Neural cell (in vitro differentiated cells): ENCODE results near the gene LANCL3. TPM values are rescaled to one million over a fixed set of nuclear protein-coding genes. Genes with fewer than 3 reads are reported as not detected.

Experiments used
- H2AFZ ChIP-seq: fragments of 200-600, 300-800 bp; sonication (generic), shearing (Covaris generic); 2 replicates; pipeline ENCODE4 v1.6.0; 2014; ENCODE audit warnings: low read depth, mild to moderate bottlenecking, antibody characterized with exemption, low read length, moderate library complexity
- H3F3A ChIP-seq: fragments of 200-600 bp; shearing (Covaris generic); 2 replicates; pipeline ENCODE4 v1.6.1; 2016; ENCODE audit warnings: mild to moderate bottlenecking, moderate library complexity, mixed read lengths, antibody characterized with exemption, low read length; ENCODE audit not compliant: insufficient read depth, poor library complexity, severe bottlenecking
- H3K27ac ChIP-seq: fragments of 200-600, 300-800 bp; sonication (generic), shearing (Covaris generic); 2 replicates; pipeline ENCODE4 v1.5.1; 2014; ENCODE audit warnings: mild to moderate bottlenecking, low read length, moderate library complexity
- H3K27me3 ChIP-seq: fragments of 300-800, 200-600 bp; sonication (generic), shearing (Covaris generic); 2 replicates; pipeline ENCODE4 v1.6.0; 2014; ENCODE audit warnings: mild to moderate bottlenecking, low read depth, low read length, moderate library complexity; ENCODE audit not compliant: insufficient read depth
- H3K36me3 ChIP-seq: fragments of 300-800, 200-600 bp; sonication (generic), shearing (Covaris generic); 2 replicates; pipeline ENCODE4 v1.5.1; 2014; ENCODE audit warnings: mild to moderate bottlenecking, antibody characterized with exemption, low read length, moderate library complexity; ENCODE audit not compliant: insufficient read depth
- H3K4me2 ChIP-seq: fragments of 300-800, 200-600 bp; sonication (generic), shearing (Covaris generic); 2 replicates; pipeline ENCODE4 v1.6.0; 2014; ENCODE audit warnings: mild to moderate bottlenecking, low read length
- H3K4me3 ChIP-seq: fragments of 300-800, 200-600 bp; sonication (generic), shearing (Covaris generic); 2 replicates; pipeline ENCODE4 v1.5.1; 2014; ENCODE audit warnings: mild to moderate bottlenecking, low read length, moderate library complexity
- H3K79me2 ChIP-seq: fragments of 200-600 bp; shearing (Covaris generic); replicated peaks from 2 replicates; pipeline ENCODE4 v1.6.0; 2014; ENCODE audit warnings: mild to moderate bottlenecking, low read length, moderate library complexity; ENCODE audit not compliant: insufficient read depth
- H3K9ac ChIP-seq: fragments of 300-800, 200-600 bp; sonication (generic), shearing (Covaris generic); 2 replicates; pipeline ENCODE4 v1.6.1; 2016; ENCODE audit warnings: mild to moderate bottlenecking, low read length, mixed read lengths
- H3K9me2 ChIP-seq: fragments of 200-600 bp; shearing (Covaris generic); 2 replicates; pipeline ENCODE4 v1.6.1; 2016; ENCODE audit warnings: mild to moderate bottlenecking, low read length, mixed read lengths; ENCODE audit not compliant: insufficient read depth
- H3K9me3 ChIP-seq: fragments of 200-600, 300-800 bp; sonication (generic), shearing (Covaris generic); 2 replicates; pipeline ENCODE4 v1.6.1; 2016; ENCODE audit warnings: mild to moderate bottlenecking, mixed run types, low read length, moderate library complexity, mixed read lengths
- H4K20me1 ChIP-seq: fragments of 200-600 bp; shearing (Covaris generic); 2 replicates; pipeline ENCODE4 v1.6.1; 2016; ENCODE audit warnings: mild to moderate bottlenecking, mixed run types; ENCODE audit not compliant: insufficient read depth
- CTCF ChIP-seq: fragments of 450-650 bp; IDR thresholded peaks from 2 replicates; pipeline ENCODE4 v1.5.1; 2014; ENCODE audit warnings: antibody characterized with exemption, mild to moderate bottlenecking, moderate library complexity; ENCODE audit not compliant: poor library complexity, severe bottlenecking
- EP300 ChIP-seq: fragments of 450-650 bp; conservative IDR thresholded peaks from 2 replicates; pipeline ENCODE4 v1.6.1; 2014; ENCODE audit warnings: antibody characterized with exemption, mild to moderate bottlenecking, moderate library complexity; ENCODE audit not compliant: poor library complexity, severe bottlenecking
- EZH2 ChIP-seq: fragments of 200-600, 300-800 bp; shearing (Covaris generic), sonication (generic); IDR thresholded peaks from 2 replicates; pipeline ENCODE4 v1.6.1; 2014; ENCODE audit warnings: antibody characterized with exemption, low read length, borderline replicate concordance, mild to moderate bottlenecking; ENCODE audit not compliant: insufficient read depth, poor library complexity, severe bottlenecking
- MXI1 ChIP-seq: fragments of 450-650 bp; conservative IDR thresholded peaks from 2 replicates; pipeline ENCODE4 v1.6.1; 2014; ENCODE audit warnings: antibody characterized with exemption, mild to moderate bottlenecking; ENCODE audit not compliant: poor library complexity, severe bottlenecking
- POLR2AphosphoS5 ChIP-seq: IDR thresholded peaks from 2 replicates; pipeline ENCODE4 v1.6.1; 2012
- RAD21 ChIP-seq: fragments of 450-650 bp; conservative IDR thresholded peaks from 2 replicates; pipeline ENCODE4 v1.6.1; 2014; ENCODE audit warnings: antibody characterized with exemption, mild to moderate bottlenecking, moderate library complexity
- REST ChIP-seq: IDR thresholded peaks from 2 replicates; pipeline ENCODE4 v1.6.1; 2012; ENCODE audit warnings: borderline replicate concordance
- SMC3 ChIP-seq: fragments of 450-650 bp; conservative IDR thresholded peaks from 2 replicates; pipeline ENCODE4 v1.6.1; 2014; ENCODE audit warnings: antibody characterized with exemption, mild to moderate bottlenecking, moderate library complexity; ENCODE audit not compliant: poor library complexity
- TAF1 ChIP-seq: IDR thresholded peaks from 2 replicates; pipeline ENCODE4 v1.6.1; 2012; ENCODE audit warnings: low read depth
- polyA plus RNA-seq: library from polyadenylated mRNA; depleted of rRNA; stranded (reverse); fragments of >200 nt; gene quantifications from 2 replicates; pipeline ENCODE4 v1.2.3, GENCODE V29; 2014

Gene LANCL3
- polyA plus RNA-seq, 1 donor from 2014 or later = 0.35 TPM

DNA sequence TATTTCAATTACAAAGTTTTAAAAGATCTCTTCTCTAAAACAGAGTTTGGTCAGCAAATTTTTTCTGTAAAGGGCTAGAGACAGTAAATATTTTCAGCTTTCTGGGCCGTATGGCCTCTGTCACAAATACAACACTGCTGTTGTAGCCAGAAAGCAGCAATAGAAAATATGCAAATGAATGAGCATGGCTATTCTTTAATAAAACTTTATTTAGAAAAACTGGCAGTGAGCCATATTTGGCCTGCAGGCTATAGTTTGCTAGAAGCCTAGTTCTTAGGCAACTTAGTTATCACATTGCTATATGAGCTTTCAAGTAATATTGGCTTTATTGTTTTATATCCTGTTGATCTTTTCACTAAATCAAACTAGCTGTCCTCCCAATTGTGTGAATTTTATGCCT, 87.6 kb downstream of the LANCL3 start:
- Histone ChIP-seq H3K9me3 (no peaks in the 10 kb centered on the region), H3K27ac (no peak overlapping the region), H2AFZ (no peak overlapping the region), H3K27me3 (no peaks in the 10 kb centered on the region), H4K20me1 (no peaks in the 10 kb centered on the region), H3F3A (no peaks in the 10 kb centered on the region), H3K4me2 (no peak overlapping the region), H3K36me3 (no peaks in the 10 kb centered on the region), H3K4me3 (no peak overlapping the region), H3K9me2 (no peaks in the 10 kb centered on the region), H3K79me2 (no peaks in the 10 kb centered on the region), H3K9ac (no peak overlapping the region)
- TF ChIP-seq RAD21 (no peak), EP300 (no peak), CTCF (no peak), REST (no peak), SMC3 (no peak), POLR2AphosphoS5 (no peak), TAF1 (no peak), EZH2 (no peak), MXI1 (no peak)

- H3K79me2 ChIP-seq = no peaks in the 10 kb centered on the region
- H3K4me2 ChIP-seq = no peak overlapping the region
- H2AFZ ChIP-seq = no peak overlapping the region
- no peaks in the 10 kb centered on the region for H3K27me3 ChIP-seq
- H3K9me3 ChIP-seq = no peaks in the 10 kb centered on the region
- no peak overlapping the region for H3K9ac ChIP-seq
- H3K9me2 ChIP-seq = no peaks in the 10 kb centered on the region
- no peaks in the 10 kb centered on the region for H3K36me3 ChIP-seq
- no peak overlapping the region for H3K4me3 ChIP-seq
- H4K20me1 ChIP-seq = no peaks in the 10 kb centered on the region
- TF ChIP-seq REST = no peak
- no peak for TF ChIP-seq MXI1
- TF ChIP-seq SMC3 = no peak
- TF ChIP-seq POLR2AphosphoS5 = no peak
- TF ChIP-seq TAF1 = no peak
- TF ChIP-seq CTCF = no peak
- TF ChIP-seq RAD21 = no peak
- no peak for TF ChIP-seq EZH2
- no peak for TF ChIP-seq EP300
- H3F3A ChIP-seq = no peaks in the 10 kb centered on the region
- no peak overlapping the region for H3K27ac ChIP-seq
Observed at GRCh38 chrX:37662181-37662580, 90.7 kb downstream of the LANCL3 start.
